ENCODE measurements around the gene CEP250.
"Not testable (repeated sequence)": the region's sequence is repeated elsewhere in the genome, so short reads cannot be mapped to it uniquely, and the experiment has no call there.

Gene CEP250

GRCh38 chr20:35451295-35451694 lies 4.1 kb upstream of the CEP250 start:
- in situ Hi-C loops (cut with MboI; ENCODE audit: low pct_unique_long_range_greater_than_20kb, low sequenced_read_pairs, unreplicated experiment) = no loop called here
- no peak for TF ChIP-seq CTCF (IDR thresholded peaks at IDR 0.05; ENCODE audit: extremely low read depth, insufficient read depth, missing control alignments)
- DNase-seq (ENCODE audit: low spot score) = no peak

GRCh38 chr20:35453647-35454046 lies 1.8 kb upstream of the CEP250 start:
- DNase-seq (ENCODE audit: low spot score) = no peak
- in situ Hi-C loops (cut with MboI; ENCODE audit: low pct_unique_long_range_greater_than_20kb, low sequenced_read_pairs, unreplicated experiment) = no loop called here

GRCh38 chr20:35456700-35457099 lies 1.3 kb downstream of the CEP250 start:
- in situ Hi-C loops (cut with MboI; ENCODE audit: low pct_unique_long_range_greater_than_20kb, low sequenced_read_pairs, unreplicated experiment); DNase-seq (ENCODE audit: low spot score): not testable (repeated sequence)

More at GRCh38 chr20:35453647-35454046, 1.8 kb upstream of the CEP250 start:
- TF ChIP-seq CTCF (IDR thresholded peaks at IDR 0.05; ENCODE audit: extremely low read depth, insufficient read depth, missing control alignments) = no peak

GRCh38 chr20:35457539-35457938 lies 2.1 kb downstream of the CEP250 start:
- in situ Hi-C loops (cut with MboI; ENCODE audit: low pct_unique_long_range_greater_than_20kb, low sequenced_read_pairs, unreplicated experiment); DNase-seq (ENCODE audit: low spot score): not testable (repeated sequence)

- in situ Hi-C loops (cut with MboI; ENCODE audit: low pct_unique_long_range_greater_than_20kb, low sequenced_read_pairs, unreplicated experiment) = no loop called here
- DNase-seq (ENCODE audit: low spot score) = no peak
- TF ChIP-seq CTCF (IDR thresholded peaks at IDR 0.05; ENCODE audit: extremely low read depth, insufficient read depth, missing control alignments) = no peak
Measured at GRCh38 chr20:35458388-35458787, 3.0 kb downstream of the CEP250 start.

- in situ Hi-C loops (cut with MboI; ENCODE audit: low pct_unique_long_range_greater_than_20kb, low sequenced_read_pairs, unreplicated experiment) = no loop called here
- no peak for TF ChIP-seq CTCF (IDR thresholded peaks at IDR 0.05; ENCODE audit: extremely low read depth, insufficient read depth, missing control alignments)
- no peak for DNase-seq (ENCODE audit: low spot score)
Measured at GRCh38 chr20:35461620-35462019, 6.2 kb downstream of the CEP250 start.

- in situ Hi-C loops (cut with MboI; ENCODE audit: low pct_unique_long_range_greater_than_20kb, low sequenced_read_pairs, unreplicated experiment) = no loop called here
- TF ChIP-seq CTCF (IDR thresholded peaks at IDR 0.05; ENCODE audit: extremely low read depth, insufficient read depth, missing control alignments) = no peak
- DNase-seq (ENCODE audit: low spot score) = no peak
Measured at GRCh38 chr20:35462351-35462750, 7.0 kb downstream of the CEP250 start.
